ENCODE measurements around the gene INTU. TPM values are rescaled to one million over a fixed set of nuclear protein-coding genes. Genes with fewer than 3 reads are reported as not detected.

Gene INTU
- total RNA-seq, 1 donor from 2014 or later: 21.9 TPM

DNA sequence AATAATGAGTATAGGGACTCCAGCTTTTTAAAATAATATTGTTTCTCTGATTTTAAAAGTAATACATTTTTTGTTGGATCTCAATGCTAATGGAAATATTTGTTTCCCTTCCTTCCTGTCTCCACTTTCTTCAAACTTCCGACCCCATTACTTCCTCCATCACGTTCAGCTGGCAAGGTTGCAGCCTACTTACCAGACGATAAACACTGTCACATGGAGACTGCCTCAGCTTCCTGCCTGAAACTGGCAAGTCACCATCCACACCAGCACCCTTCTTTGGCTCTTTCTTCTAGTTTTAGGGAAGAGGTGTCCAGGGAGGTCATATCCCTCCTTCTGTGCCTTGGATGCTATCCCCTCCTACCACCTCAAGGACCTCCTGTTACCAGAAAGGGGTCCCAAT lies 3.4 kb upstream of the INTU start:
- peaks cover 9% of the 10 kb centered on the region for H3K4me1 Mint-ChIP-seq (ENCODE audit: low read depth, unreplicated experiment)
- TF ChIP-seq EZH2 (IDR thresholded peaks at IDR 0.05; ENCODE audit: insufficient read depth, low read length): no peak
- TF ChIP-seq, protein P1, sequence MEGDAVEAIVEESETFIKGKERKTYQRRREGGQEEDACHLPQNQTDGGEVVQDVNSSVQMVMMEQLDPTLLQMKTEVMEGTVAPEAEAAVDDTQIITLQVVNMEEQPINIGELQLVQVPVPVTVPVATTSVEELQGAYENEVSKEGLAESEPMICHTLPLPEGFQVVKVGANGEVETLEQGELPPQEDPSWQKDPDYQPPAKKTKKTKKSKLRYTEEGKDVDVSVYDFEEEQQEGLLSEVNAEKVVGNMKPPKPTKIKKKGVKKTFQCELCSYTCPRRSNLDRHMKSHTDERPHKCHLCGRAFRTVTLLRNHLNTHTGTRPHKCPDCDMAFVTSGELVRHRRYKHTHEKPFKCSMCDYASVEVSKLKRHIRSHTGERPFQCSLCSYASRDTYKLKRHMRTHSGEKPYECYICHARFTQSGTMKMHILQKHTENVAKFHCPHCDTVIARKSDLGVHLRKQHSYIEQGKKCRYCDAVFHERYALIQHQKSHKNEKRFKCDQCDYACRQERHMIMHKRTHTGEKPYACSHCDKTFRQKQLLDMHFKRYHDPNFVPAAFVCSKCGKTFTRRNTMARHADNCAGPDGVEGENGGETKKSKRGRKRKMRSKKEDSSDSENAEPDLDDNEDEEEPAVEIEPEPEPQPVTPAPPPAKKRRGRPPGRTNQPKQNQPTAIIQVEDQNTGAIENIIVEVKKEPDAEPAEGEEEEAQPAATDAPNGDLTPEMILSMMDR (IDR thresholded peaks at IDR 0.05; ENCODE audit: insufficient read depth, low read depth, low read length): no peak
- Histone ChIP-seq H3K4me3 (ENCODE audit: insufficient read depth, low read depth, low read length) (no peak overlapping the region), H3K9me3 (ENCODE audit: insufficient read depth, low read depth, low read length) (no peaks in the 10 kb centered on the region), H3K27me3 (ENCODE audit: insufficient read depth, low read length) (no peaks in the 10 kb centered on the region), H2AFZ (ENCODE audit: low read depth, low read length) (no peak overlapping the region), H4K20me1 (ENCODE audit: insufficient read depth, low read length) (no peaks in the 10 kb centered on the region), H3K9ac (ENCODE audit: low read length) (no peak overlapping the region), H3K79me2 (ENCODE audit: insufficient read depth, low read length) (peaks cover 9% of the 10 kb centered on the region), H3K4me1 (ENCODE audit: insufficient read depth, low read length) (no peaks in the 10 kb centered on the region), H3K36me3 (ENCODE audit: insufficient read depth, low read length) (no peaks in the 10 kb centered on the region), H3K27ac (ENCODE audit: low read depth, low read length) (no peak overlapping the region), H3K4me2 (ENCODE audit: low read length) (no peak overlapping the region)
- no peaks in the 10 kb centered on the region for H3K27me3 Mint-ChIP-seq (ENCODE audit: low read depth, unreplicated experiment)
- no peaks in the 10 kb centered on the region for H3K36me3 Mint-ChIP-seq (ENCODE audit: low read depth, unreplicated experiment)
- no peak overlapping the region for H3K4me3 Mint-ChIP-seq (ENCODE audit: unreplicated experiment)
- FAIRE-seq (no peak), DNase-seq (ENCODE audit: low read depth) (no peak)
- no peaks in the 10 kb centered on the region for H3K9me3 Mint-ChIP-seq (ENCODE audit: unreplicated experiment)
- no peak overlapping the region for H3K27ac Mint-ChIP-seq (ENCODE audit: unreplicated experiment)

DNA sequence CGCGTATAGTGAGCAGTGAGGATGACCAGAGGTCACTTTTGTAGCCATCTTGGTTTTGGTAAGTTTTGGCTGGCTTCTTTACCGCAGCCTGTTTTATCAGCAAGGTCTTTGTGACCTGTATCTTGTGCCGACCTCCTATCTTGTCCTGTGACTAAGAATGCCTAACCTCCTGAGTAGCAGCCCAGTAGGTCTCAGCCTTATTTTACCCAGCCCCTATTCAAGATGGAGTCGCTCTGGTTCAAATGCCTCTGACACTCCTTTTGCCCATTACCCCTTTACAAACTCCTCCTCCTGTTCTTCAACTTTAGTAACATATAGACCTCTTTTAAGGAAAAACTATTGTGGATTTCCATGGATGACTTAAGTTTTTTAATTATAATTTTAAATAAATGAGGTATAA lies 2.6 kb upstream of the INTU start:
- Histone ChIP-seq H3K9me3 (ENCODE audit: insufficient read depth, low read depth, low read length) (no peaks in the 10 kb centered on the region), H3K9ac (ENCODE audit: low read length) (no peak overlapping the region), H3K27ac (ENCODE audit: low read depth, low read length) (no peak overlapping the region), H4K20me1 (ENCODE audit: insufficient read depth, low read length) (no peaks in the 10 kb centered on the region), H3K4me2 (ENCODE audit: low read length) (no peak overlapping the region), H3K27me3 (ENCODE audit: insufficient read depth, low read length) (no peaks in the 10 kb centered on the region), H2AFZ (ENCODE audit: low read depth, low read length) (no peak overlapping the region), H3K4me1 (ENCODE audit: insufficient read depth, low read length) (peaks cover 4% of the 10 kb centered on the region), H3K36me3 (ENCODE audit: insufficient read depth, low read length) (no peaks in the 10 kb centered on the region), H3K4me3 (ENCODE audit: insufficient read depth, low read depth, low read length) (no peak overlapping the region), H3K79me2 (ENCODE audit: insufficient read depth, low read length) (peaks cover 9% of the 10 kb centered on the region)
- Mint-ChIP-seq H3K36me3 (ENCODE audit: low read depth, unreplicated experiment) (no peaks in the 10 kb centered on the region), H3K4me1 (ENCODE audit: low read depth, unreplicated experiment) (peaks cover 17% of the 10 kb centered on the region), H3K27me3 (ENCODE audit: low read depth, unreplicated experiment) (no peaks in the 10 kb centered on the region), H3K27ac (ENCODE audit: unreplicated experiment) (no peak overlapping the region), H3K4me3 (ENCODE audit: unreplicated experiment) (no peak overlapping the region), H3K9me3 (ENCODE audit: unreplicated experiment) (no peaks in the 10 kb centered on the region)
- DNase-seq (ENCODE audit: low read depth): no peak
- TF ChIP-seq EZH2 (IDR thresholded peaks at IDR 0.05; ENCODE audit: insufficient read depth, low read length): no peak
- no peak for FAIRE-seq

DNA sequence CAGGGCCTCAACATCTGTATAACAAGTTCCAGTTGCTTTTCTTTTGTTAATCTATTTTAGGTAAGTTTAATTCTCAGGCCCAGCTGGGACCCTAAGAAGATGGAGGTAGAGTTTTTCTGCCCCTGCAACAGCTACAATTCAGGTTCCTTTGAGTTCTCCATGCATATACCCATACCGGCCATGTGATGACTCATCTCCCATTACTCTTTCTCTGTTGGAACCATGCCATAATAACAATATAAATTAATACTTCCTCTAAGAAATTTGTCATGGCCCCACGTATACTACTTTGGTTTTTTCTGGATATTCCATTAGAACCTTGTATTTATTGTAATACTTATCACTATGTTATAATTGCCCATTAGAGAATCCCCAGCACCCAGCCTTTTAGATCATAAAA lies 1.3 kb upstream of the INTU start:
- H3K27ac Mint-ChIP-seq (ENCODE audit: unreplicated experiment): peak overlapping the region; percentile 41
- Histone ChIP-seq H3K36me3 (ENCODE audit: insufficient read depth, low read length) (no peaks in the 10 kb centered on the region), H2AFZ (ENCODE audit: low read depth, low read length) (no peak overlapping the region), H3K4me1 (ENCODE audit: insufficient read depth, low read length) (peaks cover 4% of the 10 kb centered on the region), H3K79me2 (ENCODE audit: insufficient read depth, low read length) (peaks cover 17% of the 10 kb centered on the region), H3K27ac (ENCODE audit: low read depth, low read length) (no peak overlapping the region), H3K4me2 (ENCODE audit: low read length) (no peak overlapping the region), H4K20me1 (ENCODE audit: insufficient read depth, low read length) (no peaks in the 10 kb centered on the region), H3K4me3 (ENCODE audit: insufficient read depth, low read depth, low read length) (no peak overlapping the region), H3K9me3 (ENCODE audit: insufficient read depth, low read depth, low read length) (no peaks in the 10 kb centered on the region), H3K9ac (ENCODE audit: low read length) (no peak overlapping the region), H3K27me3 (ENCODE audit: insufficient read depth, low read length) (no peaks in the 10 kb centered on the region)
- no peak for DNase-seq (ENCODE audit: low read depth)
- no peaks in the 10 kb centered on the region for H3K36me3 Mint-ChIP-seq (ENCODE audit: low read depth, unreplicated experiment)
- FAIRE-seq: no peak
- no peaks in the 10 kb centered on the region for H3K27me3 Mint-ChIP-seq (ENCODE audit: low read depth, unreplicated experiment)
- TF ChIP-seq EZH2 (IDR thresholded peaks at IDR 0.05; ENCODE audit: insufficient read depth, low read length): no peak
- TF ChIP-seq, protein P1 (IDR thresholded peaks at IDR 0.05; ENCODE audit: insufficient read depth, low read depth, low read length): no peak
- no peak overlapping the region for H3K4me3 Mint-ChIP-seq (ENCODE audit: unreplicated experiment)
- peaks cover 23% of the 10 kb centered on the region for H3K4me1 Mint-ChIP-seq (ENCODE audit: low read depth, unreplicated experiment)
- H3K9me3 Mint-ChIP-seq (ENCODE audit: unreplicated experiment): no peaks in the 10 kb centered on the region

Measured in astrocyte (in vitro differentiated cells and primary cell).